Smooth muscle cell (in vitro differentiated cells): ENCODE results near the gene ZNF70. TPM values are rescaled to one million over a fixed set of nuclear protein-coding genes. Genes with fewer than 3 reads are reported as not detected.

Experiments
- DNase-seq: peaks from one replicate; lab custom pipeline; 2025; ENCODE audit not compliant: unreplicated experiment; lab: John Stamatoyannopoulos, UW
- H2AFZ ChIP-seq: fragments of 200-600 bp; sonication (generic); 2 replicates; pipeline ENCODE4 v1.6.0; 2016; ENCODE audit warnings: antibody characterized with exemption, low read depth, mild to moderate bottlenecking
- H3F3A ChIP-seq: fragments of 200-600 bp; sonication (generic); 2 replicates; pipeline ENCODE4 v1.6.0; 2017; ENCODE audit warnings: antibody characterized with exemption, low read depth
- H3K27ac ChIP-seq: fragments of 200-600 bp; sonication (generic); 2 replicates; pipeline ENCODE4 v1.5.1; 2016; ENCODE audit warnings: low read depth, mild to moderate bottlenecking
- H3K27me3 ChIP-seq: fragments of 200-600 bp; sonication (generic); 2 replicates; pipeline ENCODE4 v1.6.1; 2016; ENCODE audit warnings: low read depth, mild to moderate bottlenecking
- H3K36me3 ChIP-seq: fragments of 200-600 bp; sonication (generic); 2 replicates; pipeline ENCODE4 v1.5.1; 2016; ENCODE audit warnings: low read depth
- H3K4me1 ChIP-seq: fragments of 200-600 bp; sonication (generic); 2 replicates; pipeline ENCODE4 v1.5.1; 2016; ENCODE audit warnings: low read depth
- H3K4me2 ChIP-seq: fragments of 200-600 bp; sonication (generic); 2 replicates; pipeline ENCODE4 v1.6.0; 2016; ENCODE audit warnings: mild to moderate bottlenecking
- H3K4me3 ChIP-seq: fragments of 200-600 bp; sonication (generic); 2 replicates; pipeline ENCODE4 v1.5.1; 2016; ENCODE audit warnings: mild to moderate bottlenecking
- H3K79me2 ChIP-seq: fragments of 200-600 bp; sonication (generic); 2 replicates; pipeline ENCODE4 v1.6.0; 2016; ENCODE audit warnings: low read depth, mild to moderate bottlenecking
- H3K9ac ChIP-seq: fragments of 200-600 bp; sonication (generic); 2 replicates; pipeline ENCODE4 v1.6.0; 2016; ENCODE audit warnings: low read depth
- H3K9me3 ChIP-seq: fragments of 200-600 bp; sonication (generic); replicated peaks from 2 replicates; pipeline ENCODE4 v1.5.1; 2016; ENCODE audit warnings: low read depth
- H4K20me1 ChIP-seq: fragments of 200-600 bp; sonication (generic); 2 replicates; pipeline ENCODE4 v1.6.0; 2016; ENCODE audit warnings: low read depth
- WGBS: methylation state at CpG from one replicate; pipeline ENCODE4 v1.1.7; 2016; ENCODE audit warnings: low lambda C conversion rate; 5-methylcytosine and 5-hydroxymethylcytosine counted together
- polyA plus RNA-seq: library from polyadenylated mRNA; unstranded; fragments of >200 nt; fragmentation: Nextera tagmentation; extraction: Ambion mirVana; gene quantifications from 2 replicates; pipeline ENCODE4 v1.2.1, GENCODE V29; 2016
- total RNA-seq: library from RNA; depleted of rRNA; stranded (reverse); fragments of >200 nt; gene quantifications from 2 replicates; pipeline ENCODE4 v1.2.3, GENCODE V29; 2014
- TF ChIP-seq, protein P1 (sequence below): fragments of 200-600 bp; sonication (generic); IDR thresholded peaks from 2 replicates; pipeline ENCODE4 v1.5.1; 2017; ENCODE audit warnings: borderline replicate concordance, mild to moderate bottlenecking, antibody characterized with exemption; ENCODE audit not compliant: insufficient read depth, poor library complexity, severe bottlenecking

The ZNF70 gene
- total RNA-seq, result 6.9 and 7.5 TPM in 2 replicates
- polyA plus RNA-seq, result 2.1 and 2.4 TPM in 2 replicates

DNA sequence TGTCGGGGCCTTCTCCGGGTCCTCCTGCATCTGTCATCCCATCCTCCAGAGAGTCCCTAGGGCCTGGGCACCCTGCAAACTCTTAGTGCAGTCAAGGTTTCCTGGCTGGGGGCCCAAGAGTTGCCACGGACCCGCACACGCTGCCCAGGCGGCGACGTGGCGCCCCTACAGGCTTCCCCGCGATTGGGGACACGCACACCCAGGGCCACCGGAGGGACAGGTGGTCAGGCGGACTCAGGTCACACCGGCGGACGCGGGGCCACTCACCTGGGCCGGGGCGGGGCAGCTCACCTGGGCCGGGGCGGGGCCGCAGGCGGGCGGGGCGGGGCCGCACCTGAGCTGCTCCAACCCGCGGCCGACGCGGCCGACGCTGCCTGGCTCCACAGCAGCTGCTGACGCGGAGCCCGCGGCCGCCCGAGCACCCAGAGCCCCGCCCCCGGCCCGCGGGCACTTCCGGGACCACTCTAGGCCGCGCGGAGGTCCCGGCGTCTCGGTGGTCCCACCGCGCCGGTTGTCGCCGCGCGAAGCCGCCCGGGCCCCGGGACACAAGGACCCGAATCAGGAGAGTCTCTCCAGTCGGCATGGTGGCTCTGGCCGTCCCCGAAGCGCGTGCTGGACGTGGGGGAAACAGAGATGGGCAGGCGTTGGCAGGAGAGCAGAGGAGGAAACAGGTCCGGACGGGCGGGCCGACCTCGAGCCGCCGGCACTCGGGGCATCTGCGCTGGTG is at the start of gene ZNF70:
Gene ZNF70, minus strand, starts transcription at position 399 of the 727 bp plus-strand sequence. CDS start 5,972 bp downstream, outside the sequence.
- Histone ChIP-seq H2AFZ (peak within 1 kb of the TSS; percentile 94), H3K4me3 (peak within 1 kb of the TSS; percentile 94), H3K9ac (peak within 1 kb of the TSS; percentile 83), H3K4me2 (peak within 1 kb of the TSS; percentile 98), H3K27ac (peak within 1 kb of the TSS; percentile 90), H3K36me3 (no peaks in the 10 kb centered on the region), H3F3A (no peaks in the 10 kb centered on the region), H4K20me1 (peaks cover 21% of the 10 kb centered on the region), H3K9me3 (no peaks in the 10 kb centered on the region), H3K4me1 (peaks cover 11% of the 10 kb centered on the region), H3K27me3 (no peaks in the 10 kb centered on the region), H3K79me2 (peaks cover 38% of the 10 kb centered on the region)
- peak; percentile 51 for DNase-seq
- under 1% methylated on average over 44 of the region's 78 CpGs for WGBS
- TF ChIP-seq, protein P1, sequence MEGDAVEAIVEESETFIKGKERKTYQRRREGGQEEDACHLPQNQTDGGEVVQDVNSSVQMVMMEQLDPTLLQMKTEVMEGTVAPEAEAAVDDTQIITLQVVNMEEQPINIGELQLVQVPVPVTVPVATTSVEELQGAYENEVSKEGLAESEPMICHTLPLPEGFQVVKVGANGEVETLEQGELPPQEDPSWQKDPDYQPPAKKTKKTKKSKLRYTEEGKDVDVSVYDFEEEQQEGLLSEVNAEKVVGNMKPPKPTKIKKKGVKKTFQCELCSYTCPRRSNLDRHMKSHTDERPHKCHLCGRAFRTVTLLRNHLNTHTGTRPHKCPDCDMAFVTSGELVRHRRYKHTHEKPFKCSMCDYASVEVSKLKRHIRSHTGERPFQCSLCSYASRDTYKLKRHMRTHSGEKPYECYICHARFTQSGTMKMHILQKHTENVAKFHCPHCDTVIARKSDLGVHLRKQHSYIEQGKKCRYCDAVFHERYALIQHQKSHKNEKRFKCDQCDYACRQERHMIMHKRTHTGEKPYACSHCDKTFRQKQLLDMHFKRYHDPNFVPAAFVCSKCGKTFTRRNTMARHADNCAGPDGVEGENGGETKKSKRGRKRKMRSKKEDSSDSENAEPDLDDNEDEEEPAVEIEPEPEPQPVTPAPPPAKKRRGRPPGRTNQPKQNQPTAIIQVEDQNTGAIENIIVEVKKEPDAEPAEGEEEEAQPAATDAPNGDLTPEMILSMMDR, result peak; percentile 20

DNA sequence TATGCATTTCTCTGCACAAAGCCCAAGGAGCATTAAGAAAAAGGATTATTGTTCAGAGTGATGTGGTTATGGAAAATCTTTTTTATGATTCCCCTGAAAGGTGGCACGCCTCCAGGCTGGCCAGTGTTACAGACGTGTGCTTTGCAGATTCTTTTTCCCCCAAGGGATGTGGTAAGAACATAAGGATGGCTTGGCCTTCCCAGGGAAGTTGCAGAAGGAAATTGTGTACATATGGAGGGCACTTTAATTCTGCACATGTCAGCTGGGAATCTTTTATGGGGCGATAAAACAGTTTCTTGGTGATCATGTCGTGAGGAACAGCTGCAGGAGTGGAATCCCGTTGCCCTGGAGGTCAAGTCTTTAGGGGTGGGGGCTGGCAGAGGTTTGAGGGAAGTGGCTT is 45.5 kb upstream of the ZNF70 start:
- no peak for DNase-seq
- no peak overlapping the region for H3K4me2 ChIP-seq
- no peak overlapping the region for H2AFZ ChIP-seq
- no peaks in the 10 kb centered on the region for H3K9me3 ChIP-seq
- peaks cover 87% of the 10 kb centered on the region for H4K20me1 ChIP-seq
- H3K79me2 ChIP-seq, result peaks cover 13% of the 10 kb centered on the region
- H3K4me1 ChIP-seq, result no peaks in the 10 kb centered on the region
- no peak overlapping the region for H3K27ac ChIP-seq
- WGBS, result 65% methylated on average over 5 of the region's 5 CpGs
- H3K27me3 ChIP-seq, result no peaks in the 10 kb centered on the region
- no peaks in the 10 kb centered on the region for H3F3A ChIP-seq
- peaks cover 18% of the 10 kb centered on the region for H3K36me3 ChIP-seq
- TF ChIP-seq, protein P1, result no peak
- no peak overlapping the region for H3K9ac ChIP-seq
- H3K4me3 ChIP-seq, result no peak overlapping the region

DNA sequence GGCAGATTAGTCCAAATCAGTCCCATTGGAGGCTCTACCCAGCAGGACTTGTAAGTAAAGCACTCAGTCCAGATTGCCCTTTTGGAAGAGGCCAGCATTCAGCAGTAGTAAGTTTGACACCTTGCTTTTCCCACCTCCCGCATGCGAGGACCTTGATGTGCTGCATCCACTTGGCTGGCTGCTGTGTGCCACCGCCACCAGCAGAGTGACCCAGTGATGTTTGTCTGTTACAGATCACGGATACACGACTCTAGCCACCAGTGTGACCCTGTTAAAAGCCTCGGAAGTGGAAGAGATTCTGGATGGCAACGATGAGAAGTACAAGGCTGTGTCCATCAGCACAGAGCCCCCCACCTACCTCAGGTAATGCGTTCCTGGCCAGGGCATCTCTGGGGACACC is 42.4 kb upstream of the ZNF70 start:
- H3K4me2 ChIP-seq, result no peak overlapping the region
- no peak overlapping the region for H2AFZ ChIP-seq
- TF ChIP-seq, protein P1, result no peak
- peaks cover under 1% of the 10 kb centered on the region for H3K4me1 ChIP-seq
- no peak for DNase-seq
- peaks cover 45% of the 10 kb centered on the region for H3K79me2 ChIP-seq
- peaks cover 9% of the 10 kb centered on the region for H3K36me3 ChIP-seq
- H3F3A ChIP-seq, result no peaks in the 10 kb centered on the region
- H3K4me3 ChIP-seq, result no peak overlapping the region
- no peak overlapping the region for H3K27ac ChIP-seq
- no peak overlapping the region for H3K9ac ChIP-seq
- 99% methylated on average over 8 of the region's 8 CpGs for WGBS
- H3K27me3 ChIP-seq, result no peaks in the 10 kb centered on the region
- peaks cover 91% of the 10 kb centered on the region for H4K20me1 ChIP-seq
- no peaks in the 10 kb centered on the region for H3K9me3 ChIP-seq
